HG03175 (cell line): Measurements from ENCODE around the gene NDUFAB1.
"Not testable (repeated sequence)": the region's sequence is repeated elsewhere in the genome, so short reads cannot be mapped to it uniquely, and the experiment has no call there.

Experiments
- ATAC-seq: cut with Tn5 transposase; IDR thresholded peaks from one replicate; pipeline ENCODE4 v1.9.1; 2021; ENCODE audit warnings: mild to moderate bottlenecking, moderate library complexity; ENCODE audit not compliant: unreplicated experiment

The NDUFAB1 gene

GRCh38 chr16:23595951-23596720 lies at the start of gene NDUFAB1:
NDUFAB1 (minus strand) TSS chr16:23596316; CDS start chr16:23596290, 26 bp downstream.
- peak; percentile 95 for ATAC-seq

- no peak for ATAC-seq
Observed at GRCh38 chr16:23642246-23642774, 46.2 kb upstream of the NDUFAB1 start.

- ATAC-seq, result peak; percentile 98
Observed at GRCh38 chr16:23640931-23641765, 45.0 kb upstream of the NDUFAB1 start, which contains the start of the genes DCTN5 and PALB2. DCTN5 (plus strand) TSS chr16:23641466; CDS start chr16:23641543, 77 bp downstream. PALB2 (minus strand) TSS chr16:23641310; CDS start chr16:23641157, 153 bp downstream.

- ATAC-seq, result no peak
Observed at GRCh38 chr16:23640615-23640930, 44.5 kb upstream of the NDUFAB1 start.

- ATAC-seq, result no peak
Observed at GRCh38 chr16:23635958-23636357, 39.8 kb upstream of the NDUFAB1 start.

- no peak for ATAC-seq
Observed at GRCh38 chr16:23634461-23635036, 38.4 kb upstream of the NDUFAB1 start.

- not testable (repeated sequence) for ATAC-seq
Observed at GRCh38 chr16:23631874-23632273, 35.8 kb upstream of the NDUFAB1 start.

- ATAC-seq, result no peak
Observed at GRCh38 chr16:23629516-23629915, 33.4 kb upstream of the NDUFAB1 start.

GRCh38 chr16:23624092-23624491 lies 28.0 kb upstream of the NDUFAB1 start:
- no peak for ATAC-seq

GRCh38 chr16:23615805-23616204 lies 19.7 kb upstream of the NDUFAB1 start:
- ATAC-seq, result no peak

- no peak for ATAC-seq
Observed at GRCh38 chr16:23611936-23612335, 15.8 kb upstream of the NDUFAB1 start.

GRCh38 chr16:23610905-23611304 lies 14.8 kb upstream of the NDUFAB1 start:
- ATAC-seq, result not testable (repeated sequence)

- no peak for ATAC-seq
Observed at GRCh38 chr16:23609929-23610328, 13.8 kb upstream of the NDUFAB1 start.

GRCh38 chr16:23608194-23608593 lies 12.1 kb upstream of the NDUFAB1 start:
- ATAC-seq, result no peak

- no peak for ATAC-seq
Observed at GRCh38 chr16:23607726-23608125, 11.6 kb upstream of the NDUFAB1 start.

- no peak for ATAC-seq
Observed at GRCh38 chr16:23597003-23597756, 1.1 kb upstream of the NDUFAB1 start.

- ATAC-seq, result peak; percentile 23
Observed at GRCh38 chr16:23595246-23595950, 718 bp downstream of the NDUFAB1 start.

- no peak for ATAC-seq
Observed at GRCh38 chr16:23594186-23594585, 1.9 kb downstream of the NDUFAB1 start.

GRCh38 chr16:23590181-23590580 lies 5.9 kb downstream of the NDUFAB1 start:
- ATAC-seq, result no peak

- no peak for ATAC-seq
Observed at GRCh38 chr16:23587726-23588125, 8.4 kb downstream of the NDUFAB1 start.
